ENCODE results near the gene VPS33B.
A peak's percentile ranks its signal among the peaks of the same experiment; 100 is the strongest.

VPS33B gene

DNA sequence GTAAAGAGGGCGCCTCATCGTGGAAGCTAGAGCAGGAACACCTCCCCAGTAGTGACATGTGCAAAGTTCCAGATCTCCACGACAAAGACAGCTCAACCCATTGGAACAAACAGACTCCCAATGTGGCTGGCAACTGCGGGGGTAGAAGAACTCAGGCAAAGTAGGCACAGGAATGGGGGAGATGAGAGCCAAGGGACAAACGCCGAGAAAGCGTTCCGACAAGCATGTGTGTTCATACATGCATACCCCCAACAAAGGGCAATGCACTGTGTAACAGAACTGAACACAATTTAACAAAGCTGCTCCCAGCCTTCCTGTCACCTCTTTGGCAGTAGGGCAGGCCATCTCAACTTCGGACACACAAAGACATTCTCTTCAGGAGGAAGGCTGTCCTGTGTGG lies 56.1 kb downstream of the VPS33B start:
- CTCF ChIA-PET, result interaction anchor here (0.7 to 3.3 kb wide), 4 partner anchors 10 to 318 kb away, joined by 3 to 54 read pairs (median 4); partner anchors contain the start of gene RCCD1
- peaks cover 86 to 96% of the 10 kb centered on the region in 2 experiments for H3K36me3 ChIP-seq (ENCODE audit: control insufficient read depth in 2 of 2, insufficient read depth in 1 of 2, low read length in 2 of 2)

DNA sequence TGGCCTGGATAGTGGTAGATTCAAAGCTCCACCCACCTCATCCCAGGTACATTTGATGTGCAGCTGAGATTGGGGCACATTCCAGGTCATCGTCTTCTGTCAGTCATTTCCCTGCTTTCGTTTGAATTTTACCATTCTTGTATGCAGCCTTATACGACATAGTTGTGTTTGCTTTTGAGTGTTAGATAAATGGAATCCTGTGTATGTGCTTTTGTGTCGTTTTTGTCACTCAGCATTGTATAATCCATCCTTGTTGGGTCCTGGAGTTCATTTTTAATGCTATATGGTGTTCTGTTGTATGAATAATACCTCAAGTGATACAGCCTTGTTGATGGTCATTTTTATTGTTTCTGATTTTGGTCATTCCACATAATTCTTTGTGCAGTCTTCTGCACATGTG lies 60.4 kb downstream of the VPS33B start:
- CTCF ChIA-PET, result interaction anchor here (0.7 to 11.9 kb wide), 2 partner anchors 27 to 32 kb away, joined by 6 to 163 read pairs; partner anchors contain the start of genes HDDC3 and UNC45A
- Histone ChIP-seq H3K27ac (ENCODE audit: extremely low read depth, low read depth, low read length) (no peak overlapping the region), H3K36me3 (ENCODE audit: control insufficient read depth in 2 of 2, insufficient read depth in 1 of 2, low read length in 2 of 2) (peaks cover 52 to 91% of the 10 kb centered on the region in 2 experiments), H3K9me3 (ENCODE audit: control insufficient read depth, insufficient read depth, low read depth, low read length) (no peaks in the 10 kb centered on the region), H3K4me3 (ENCODE audit: low read depth, low read length) (no peak overlapping the region), H3K4me1 (ENCODE audit: control insufficient read depth, insufficient read depth, low read length) (no peaks in the 10 kb centered on the region; the same call in 1 of the 2 replicates)
- TF ChIP-seq ZNF2 (tag by site-specific recombination; IDR thresholded peaks at IDR 0.05) (0 out of 2 replicates have a peak, but pooled peaks have one; percentile 22), GLI2 (tag by site-specific recombination; IDR thresholded peaks at IDR 0.05; ENCODE audit: borderline replicate concordance, low read depth) (no peak), ZNF600 (tag by site-specific recombination; IDR thresholded peaks at IDR 0.05) (0 out of 2 replicates have a peak, but pooled peaks have one; percentile 26)
- POLR2A ChIA-PET, result no interaction called here

More for the DNA sequence above, 56.1 kb downstream of the VPS33B start:
- TF ChIP-seq ZNF623 (tag by site-specific recombination; IDR thresholded peaks at IDR 0.05) (no peak), ZNF600 (tag by site-specific recombination; IDR thresholded peaks at IDR 0.05) (0 out of 2 replicates have a peak, but pooled peaks have one; percentile 36)
- H3K9me3 ChIP-seq (ENCODE audit: control insufficient read depth, insufficient read depth, low read depth, low read length), result no peaks in the 10 kb centered on the region
- H3K27ac ChIP-seq (ENCODE audit: extremely low read depth, low read depth, low read length), result peak overlapping the region; percentile 7; the same call in 1 of the 2 replicates
- no peak overlapping the region for H3K4me3 ChIP-seq (ENCODE audit: low read depth, low read length)
- POLR2A ChIA-PET, result interaction anchor here (0.8 to 1.9 kb wide), 4 partner anchors 9 to 31 kb away, joined by 3 to 13 read pairs (median 4); partner anchors contain the start of genes PRC1 and UNC45A
- H3K4me1 ChIP-seq (ENCODE audit: control insufficient read depth, insufficient read depth, low read length), result no peaks in the 10 kb centered on the region

DNA sequence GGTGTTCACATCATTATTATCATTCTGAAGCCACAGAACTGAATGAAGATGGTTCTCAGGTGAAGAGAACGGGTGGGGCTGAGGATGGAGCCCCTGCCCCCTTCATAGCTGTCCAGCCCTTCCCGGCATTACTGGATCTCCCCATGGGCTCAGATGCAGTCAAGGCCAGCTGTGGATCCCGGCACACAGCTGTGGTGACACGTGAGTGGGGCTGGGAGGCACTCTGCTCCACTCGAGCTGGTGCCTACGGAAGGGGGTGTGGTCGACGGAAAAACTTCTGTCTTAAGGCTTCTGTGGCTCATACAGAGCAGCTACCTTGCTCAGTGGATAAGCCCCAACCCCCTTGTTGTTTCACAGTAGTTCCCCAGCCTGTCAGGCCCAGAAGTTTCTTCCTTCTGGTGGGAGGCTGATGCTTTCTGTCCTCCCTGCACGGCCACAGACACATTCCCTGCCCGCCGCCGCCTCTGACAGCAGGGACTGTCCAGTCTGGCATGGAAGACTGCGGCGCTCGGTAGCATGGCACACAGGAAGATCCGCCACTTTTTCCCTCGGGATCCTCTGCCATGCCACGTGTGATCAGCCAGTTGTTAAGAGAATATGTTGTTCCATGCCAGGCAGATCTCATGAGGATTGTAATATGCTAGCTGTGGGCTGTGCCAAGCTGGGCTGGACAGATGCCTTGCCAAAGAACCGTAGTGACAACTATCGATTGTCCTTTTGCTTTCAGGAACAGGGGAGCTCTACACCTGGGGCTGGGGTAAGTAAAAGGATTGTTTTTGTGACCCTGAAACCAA lies 61.9 kb downstream of the VPS33B start:
- ChIA-PET POLR2A (interaction anchor here (0.8 kb wide), 1 partner anchor 62 kb away, joined by 4 read pairs; the partner anchor contains the start of gene VPS33B), CTCF (interaction anchor here (0.6 to 11.9 kb wide), 3 partner anchors 24 to 64 kb away, joined by 3 to 163 read pairs (median 3); partner anchors contain the start of genes HDDC3 and UNC45A)
- H3K36me3 ChIP-seq (ENCODE audit: control insufficient read depth in 2 of 2, insufficient read depth in 1 of 2, low read length in 2 of 2), result peaks cover 38 to 76% of the 10 kb centered on the region in 2 experiments

More for the DNA sequence above, 61.9 kb downstream of the VPS33B start:
- TF ChIP-seq, protein P1, sequence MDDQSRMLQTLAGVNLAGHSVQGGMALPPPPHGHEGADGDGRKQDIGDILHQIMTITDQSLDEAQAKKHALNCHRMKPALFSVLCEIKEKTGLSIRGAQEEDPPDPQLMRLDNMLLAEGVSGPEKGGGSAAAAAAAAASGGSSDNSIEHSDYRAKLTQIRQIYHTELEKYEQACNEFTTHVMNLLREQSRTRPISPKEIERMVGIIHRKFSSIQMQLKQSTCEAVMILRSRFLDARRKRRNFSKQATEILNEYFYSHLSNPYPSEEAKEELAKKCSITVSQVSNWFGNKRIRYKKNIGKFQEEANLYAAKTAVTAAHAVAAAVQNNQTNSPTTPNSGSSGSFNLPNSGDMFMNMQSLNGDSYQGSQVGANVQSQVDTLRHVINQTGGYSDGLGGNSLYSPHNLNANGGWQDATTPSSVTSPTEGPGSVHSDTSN (CRISPR knock-in tag; IDR thresholded peaks at IDR 0.05), result no peak
- TF ChIP-seq ZNF433 (tag by site-specific recombination; IDR thresholded peaks at IDR 0.05; ENCODE audit: low read depth) (no peak), KLF9 (tag by site-specific recombination; IDR thresholded peaks at IDR 0.05; ENCODE audit: low read depth) (peak; percentile 62), ZFHX2 (tag by site-specific recombination; conservative IDR thresholded peaks at IDR 0.05) (no peak), ZNF311 (tag by site-specific recombination; IDR thresholded peaks at IDR 0.05; ENCODE audit: borderline replicate concordance) (no peak)
- TF ChIP-seq, protein P2, sequence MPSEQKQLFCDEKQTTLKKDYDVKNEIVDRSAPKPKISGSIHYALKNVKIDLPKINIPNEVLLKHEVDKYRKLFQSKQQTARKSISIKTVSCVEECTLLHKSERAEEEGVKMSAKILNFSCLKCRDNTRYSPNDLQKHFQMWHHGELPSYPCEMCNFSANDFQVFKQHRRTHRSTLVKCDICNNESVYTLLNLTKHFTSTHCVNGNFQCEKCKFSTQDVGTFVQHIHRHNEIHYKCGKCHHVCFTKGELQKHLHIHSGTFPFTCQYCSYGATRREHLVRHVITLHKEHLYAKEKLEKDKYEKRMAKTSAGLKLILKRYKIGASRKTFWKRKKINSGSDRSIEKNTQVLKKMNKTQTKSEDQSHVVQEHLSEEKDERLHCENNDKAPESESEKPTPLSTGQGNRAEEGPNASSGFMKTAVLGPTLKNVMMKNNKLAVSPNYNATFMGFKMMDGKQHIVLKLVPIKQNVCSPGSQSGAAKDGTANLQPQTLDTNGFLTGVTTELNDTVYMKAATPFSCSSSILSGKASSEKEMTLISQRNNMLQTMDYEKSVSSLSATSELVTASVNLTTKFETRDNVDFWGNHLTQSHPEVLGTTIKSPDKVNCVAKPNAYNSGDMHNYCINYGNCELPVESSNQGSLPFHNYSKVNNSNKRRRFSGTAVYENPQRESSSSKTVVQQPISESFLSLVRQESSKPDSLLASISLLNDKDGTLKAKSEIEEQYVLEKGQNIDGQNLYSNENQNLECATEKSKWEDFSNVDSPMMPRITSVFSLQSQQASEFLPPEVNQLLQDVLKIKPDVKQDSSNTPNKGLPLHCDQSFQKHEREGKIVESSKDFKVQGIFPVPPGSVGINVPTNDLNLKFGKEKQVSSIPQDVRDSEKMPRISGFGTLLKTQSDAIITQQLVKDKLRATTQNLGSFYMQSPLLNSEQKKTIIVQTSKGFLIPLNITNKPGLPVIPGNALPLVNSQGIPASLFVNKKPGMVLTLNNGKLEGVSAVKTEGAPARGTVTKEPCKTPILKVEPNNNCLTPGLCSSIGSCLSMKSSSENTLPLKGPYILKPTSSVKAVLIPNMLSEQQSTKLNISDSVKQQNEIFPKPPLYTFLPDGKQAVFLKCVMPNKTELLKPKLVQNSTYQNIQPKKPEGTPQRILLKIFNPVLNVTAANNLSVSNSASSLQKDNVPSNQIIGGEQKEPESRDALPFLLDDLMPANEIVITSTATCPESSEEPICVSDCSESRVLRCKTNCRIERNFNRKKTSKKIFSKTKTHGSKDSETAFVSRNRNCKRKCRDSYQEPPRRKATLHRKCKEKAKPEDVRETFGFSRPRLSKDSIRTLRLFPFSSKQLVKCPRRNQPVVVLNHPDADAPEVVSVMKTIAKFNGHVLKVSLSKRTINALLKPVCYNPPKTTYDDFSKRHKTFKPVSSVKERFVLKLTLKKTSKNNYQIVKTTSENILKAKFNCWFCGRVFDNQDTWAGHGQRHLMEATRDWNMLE (tag by site-specific recombination; conservative IDR thresholded peaks at IDR 0.05; ENCODE audit: low read depth), result no peak
- TF ChIP-seq, protein P3, sequence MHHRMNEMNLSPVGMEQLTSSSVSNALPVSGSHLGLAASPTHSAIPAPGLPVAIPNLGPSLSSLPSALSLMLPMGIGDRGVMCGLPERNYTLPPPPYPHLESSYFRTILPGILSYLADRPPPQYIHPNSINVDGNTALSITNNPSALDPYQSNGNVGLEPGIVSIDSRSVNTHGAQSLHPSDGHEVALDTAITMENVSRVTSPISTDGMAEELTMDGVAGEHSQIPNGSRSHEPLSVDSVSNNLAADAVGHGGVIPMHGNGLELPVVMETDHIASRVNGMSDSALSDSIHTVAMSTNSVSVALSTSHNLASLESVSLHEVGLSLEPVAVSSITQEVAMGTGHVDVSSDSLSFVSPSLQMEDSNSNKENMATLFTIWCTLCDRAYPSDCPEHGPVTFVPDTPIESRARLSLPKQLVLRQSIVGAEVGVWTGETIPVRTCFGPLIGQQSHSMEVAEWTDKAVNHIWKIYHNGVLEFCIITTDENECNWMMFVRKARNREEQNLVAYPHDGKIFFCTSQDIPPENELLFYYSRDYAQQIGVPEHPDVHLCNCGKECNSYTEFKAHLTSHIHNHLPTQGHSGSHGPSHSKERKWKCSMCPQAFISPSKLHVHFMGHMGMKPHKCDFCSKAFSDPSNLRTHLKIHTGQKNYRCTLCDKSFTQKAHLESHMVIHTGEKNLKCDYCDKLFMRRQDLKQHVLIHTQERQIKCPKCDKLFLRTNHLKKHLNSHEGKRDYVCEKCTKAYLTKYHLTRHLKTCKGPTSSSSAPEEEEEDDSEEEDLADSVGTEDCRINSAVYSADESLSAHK (tag by site-specific recombination; IDR thresholded peaks at IDR 0.05), result no peak
- TF ChIP-seq, protein P4, sequence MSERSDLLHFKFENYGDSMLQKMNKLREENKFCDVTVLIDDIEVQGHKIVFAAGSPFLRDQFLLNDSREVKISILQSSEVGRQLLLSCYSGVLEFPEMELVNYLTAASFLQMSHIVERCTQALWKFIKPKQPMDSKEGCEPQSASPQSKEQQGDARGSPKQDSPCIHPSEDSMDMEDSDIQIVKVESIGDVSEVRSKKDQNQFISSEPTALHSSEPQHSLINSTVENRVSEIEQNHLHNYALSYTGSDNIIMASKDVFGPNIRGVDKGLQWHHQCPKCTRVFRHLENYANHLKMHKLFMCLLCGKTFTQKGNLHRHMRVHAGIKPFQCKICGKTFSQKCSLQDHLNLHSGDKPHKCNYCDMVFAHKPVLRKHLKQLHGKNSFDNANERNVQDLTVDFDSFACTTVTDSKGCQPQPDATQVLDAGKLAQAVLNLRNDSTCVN (tag by site-specific recombination; optimal IDR thresholded peaks at IDR 0.05), result no peak
- H3K4me3 ChIP-seq (ENCODE audit: low read depth, low read length), result no peak overlapping the region
- H3K9me3 ChIP-seq (ENCODE audit: control insufficient read depth, insufficient read depth, low read depth, low read length), result no peaks in the 10 kb centered on the region
- H3K27ac ChIP-seq (ENCODE audit: extremely low read depth, low read depth, low read length), result no peak overlapping the region
- no peaks in the 10 kb centered on the region; the same call in 1 of the 2 replicates for H3K4me1 ChIP-seq (ENCODE audit: control insufficient read depth, insufficient read depth, low read length)
